Measurements from ENCODE around the gene IGF1.
"Not testable (repeated sequence)": the region's sequence is repeated elsewhere in the genome, so short reads cannot be mapped to it uniquely, and the experiment has no call there.

DNA sequence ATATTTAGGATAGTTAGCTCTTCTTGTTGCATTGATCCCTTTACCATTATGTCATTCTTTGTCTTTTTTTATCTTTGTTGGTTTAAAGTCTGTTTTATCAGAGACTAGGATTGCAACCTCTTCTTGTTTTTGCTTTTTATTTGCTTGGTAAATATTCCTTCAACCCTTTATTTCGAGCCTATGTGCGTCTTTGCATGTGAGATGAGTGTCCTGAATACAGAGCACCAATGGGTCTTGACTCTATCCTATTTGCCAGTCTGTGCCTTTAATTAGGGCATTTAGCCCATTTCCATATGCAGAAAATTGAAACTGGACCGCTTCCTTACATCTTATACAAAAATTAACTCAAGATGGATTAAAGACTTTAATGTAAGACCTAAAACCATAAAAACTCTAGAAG is 32.9 kb downstream of the IGF1 start:
- not testable (repeated sequence) for TF ChIP-seq POLR2A (IDR thresholded peaks at IDR 0.05)
- TF ChIP-seq, protein P1, sequence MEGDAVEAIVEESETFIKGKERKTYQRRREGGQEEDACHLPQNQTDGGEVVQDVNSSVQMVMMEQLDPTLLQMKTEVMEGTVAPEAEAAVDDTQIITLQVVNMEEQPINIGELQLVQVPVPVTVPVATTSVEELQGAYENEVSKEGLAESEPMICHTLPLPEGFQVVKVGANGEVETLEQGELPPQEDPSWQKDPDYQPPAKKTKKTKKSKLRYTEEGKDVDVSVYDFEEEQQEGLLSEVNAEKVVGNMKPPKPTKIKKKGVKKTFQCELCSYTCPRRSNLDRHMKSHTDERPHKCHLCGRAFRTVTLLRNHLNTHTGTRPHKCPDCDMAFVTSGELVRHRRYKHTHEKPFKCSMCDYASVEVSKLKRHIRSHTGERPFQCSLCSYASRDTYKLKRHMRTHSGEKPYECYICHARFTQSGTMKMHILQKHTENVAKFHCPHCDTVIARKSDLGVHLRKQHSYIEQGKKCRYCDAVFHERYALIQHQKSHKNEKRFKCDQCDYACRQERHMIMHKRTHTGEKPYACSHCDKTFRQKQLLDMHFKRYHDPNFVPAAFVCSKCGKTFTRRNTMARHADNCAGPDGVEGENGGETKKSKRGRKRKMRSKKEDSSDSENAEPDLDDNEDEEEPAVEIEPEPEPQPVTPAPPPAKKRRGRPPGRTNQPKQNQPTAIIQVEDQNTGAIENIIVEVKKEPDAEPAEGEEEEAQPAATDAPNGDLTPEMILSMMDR (IDR thresholded peaks at IDR 0.05), result not testable (repeated sequence)
